HepG2 (cell line): ENCODE results near the gene OR5L1. TPM values are rescaled to one million over a fixed set of nuclear protein-coding genes. Genes with fewer than 3 reads are reported as not detected.

ENCODE experiments used
- ATAC-seq: fragments of 200-7000 bp; cut with Tn5 transposase; 3 replicates; pipeline ENCODE4 v1.9.1; 2020; ENCODE audit warnings: mild to moderate bottlenecking, moderate library complexity
- BruUV-seq: library from RNA; stranded (reverse); fragments of 400-500 nt; replicated peaks from 2 replicates; lab custom pipeline; 2021; lab: Mats Ljungman, UMichigan
- CTCF ChIA-PET: fragments of 300-600 bp; formaldehyde crosslinking; extraction: SDS; loops from one replicate; lab custom pipeline; 2021; ENCODE audit warnings: low total read pairs, inconsistent platforms, low intra/inter-chr PET ratio; lab: Yijun Ruan, JAX
- POLR2A ChIA-PET: fragments of 350-600 bp; sonication (Branson Sonifier 250); formaldehyde crosslinking; loops from one replicate; lab custom pipeline; 2020; ENCODE audit warnings: antibody characterized with exemption, inconsistent platforms; lab: Yijun Ruan, JAX
- DNase-seq: peaks from one replicate; pipeline ENCODE4 v3.0.0-alpha.2; 2015; ENCODE audit warnings: low spot score
- FAIRE-seq: peaks from 3 replicates; lab custom pipeline; 2011; peaks lifted over from hg19 to GRCh38; lab: Jason Lieb, UNC
- H2AFZ ChIP-seq: one replicate; pipeline ENCODE4 v1.6.1; 2011; ENCODE audit warnings: low read length, inconsistent platforms
- H3K27ac ChIP-seq: fragments of 300-600 bp; 3 replicates; pipeline ENCODE4 v1.8.0; 2011; ENCODE audit warnings: mixed run types, mild to moderate bottlenecking, mixed read lengths, low read length, inconsistent platforms; ENCODE audit not compliant: insufficient read depth; ENCODE audit errors: extremely low read length
- H3K27me3 ChIP-seq, 2 experiments: fragments of 200-600 bp in 1 of 2; 2 replicates in 1 of 2; 3 replicates in 1 of 2; pipeline versions ENCODE4 v1.6.0 to v1.8.0; 2011; ENCODE audit warnings: low read length in 2 of 2, mild to moderate bottlenecking in 2 of 2, moderate library complexity in 2 of 2, inconsistent platforms in 1 of 2; ENCODE audit not compliant: insufficient read depth in 2 of 2, control insufficient read depth in 1 of 2
- H3K36me3 ChIP-seq, 2 experiments: fragments of 200-600 bp in 1 of 2; replicated peaks in 1 of 2; 2 replicates in 1 of 2; 3 replicates in 1 of 2; pipeline versions ENCODE4 v1.5.1 to v1.8.0; 2011; ENCODE audit warnings: low read length in 2 of 2, inconsistent platforms in 1 of 2; ENCODE audit not compliant: insufficient read depth in 2 of 2, control insufficient read depth in 1 of 2
- H3K4me1 ChIP-seq: 2 replicates; pipeline ENCODE4 v1.5.1; 2012; ENCODE audit warnings: low read length, inconsistent platforms; ENCODE audit not compliant: insufficient read depth
- H3K4me2 ChIP-seq: 2 replicates; pipeline ENCODE4 v1.6.0; 2011; ENCODE audit warnings: low read depth, low read length, inconsistent platforms
- H3K4me3 ChIP-seq, 3 experiments: fragments of 200-600 bp in 1 of 3; sonication (generic), shearing (Covaris generic) in 1 of 3; replicated peaks in 1 of 3; 2 replicates each; pipeline ENCODE4 v1.5.1; 2011 to 2016; ENCODE audit warnings: low read length in 3 of 3, inconsistent platforms in 2 of 3, low read depth in 2 of 3, mild to moderate bottlenecking in 2 of 3, control low read depth in 1 of 3, mixed read lengths in 1 of 3; ENCODE audit not compliant: insufficient read depth in 1 of 3
- H3K79me2 ChIP-seq: one replicate; pipeline ENCODE4 v1.6.1; 2011; ENCODE audit warnings: low read length, inconsistent platforms; ENCODE audit not compliant: insufficient read depth
- H3K9ac ChIP-seq: 2 replicates; pipeline ENCODE4 v1.6.0; 2011; ENCODE audit warnings: mild to moderate bottlenecking, low read depth, low read length, inconsistent platforms; ENCODE audit not compliant: insufficient read depth
- H3K9me3 ChIP-seq: 2 replicates; pipeline ENCODE4 v1.5.1; 2012; ENCODE audit warnings: mild to moderate bottlenecking, low read length
- H4K20me1 ChIP-seq: 2 replicates; pipeline ENCODE4 v1.6.0; 2011; ENCODE audit warnings: inconsistent platforms, mild to moderate bottlenecking, low read length, moderate library complexity; ENCODE audit not compliant: insufficient read depth
- FOXM1 ChIP-seq: sonication (generic); formaldehyde crosslinking; IDR thresholded peaks from 2 replicates; pipeline ENCODE4 v1.5.0; 2020; ENCODE audit warnings: missing genetic modification reagents
- IKZF1 ChIP-seq: fragments of 450-650 bp; IDR thresholded peaks from 2 replicates; pipeline ENCODE4 v1.7.1; 2016
- MIXL1 ChIP-seq: IDR thresholded peaks from 2 replicates; pipeline ENCODE4 v1.6.1; 2016
- RBAK ChIP-seq: sonication (generic); formaldehyde crosslinking; IDR thresholded peaks from 2 replicates; pipeline ENCODE4 v1.5.1; 2020; ENCODE audit warnings: mild to moderate bottlenecking, missing genetic modification reagents
- SP2 ChIP-seq: sonication (generic); formaldehyde crosslinking; IDR thresholded peaks from 2 replicates; pipeline ENCODE4 v1.5.1; 2020; ENCODE audit warnings: mild to moderate bottlenecking, missing genetic modification reagents
- ZEB1 ChIP-seq: IDR thresholded peaks from 2 replicates; pipeline ENCODE4 v1.6.1; 2012; ENCODE audit warnings: mild to moderate bottlenecking, low read depth, inconsistent platforms; ENCODE audit not compliant: insufficient replicate concordance
- ZNF12 ChIP-seq: sonication (generic); formaldehyde crosslinking; IDR thresholded peaks from 2 replicates; pipeline ENCODE4 v1.5.0; 2020; ENCODE audit warnings: missing genetic modification reagents
- ZSCAN22 ChIP-seq: sonication (generic); formaldehyde crosslinking; IDR thresholded peaks from 2 replicates; pipeline ENCODE4 v1.4.0; 2020; ENCODE audit warnings: mild to moderate bottlenecking, missing genetic modification reagents
- WGBS: methylation state at CpG from one replicate; pipeline ENCODE4 v1.1.6; 2017; ENCODE audit warnings: low lambda C conversion rate; 5-methylcytosine and 5-hydroxymethylcytosine counted together
- in situ Hi-C: cut with HindIII; loops from 2 replicates; pipeline ENCODE4 v1.10.0; 2017; ENCODE audit warnings: low pct_unique_long_range_greater_than_20kb; ENCODE audit not compliant: extremely low pct_ligation_motif_present
- intact Hi-C: fragments of 100-400 bp; cut with micrococcal nuclease; formaldehyde crosslinking; loops from one replicate; pipeline ENCODE4 v1.10.0; 2022; ENCODE audit not compliant: unreplicated experiment
- polyA plus RNA-seq, 8 experiments: library from polyadenylated mRNA; depleted of rRNA in 3 of 8; stranded (reverse) in 7 of 8; unstranded in 1 of 8; fragments of >200 nt; fragmentation: Illumina TruSeq in 4 of 8; extraction: Trizol in 4 of 8; gene quantifications; 2 replicates each; pipeline versions ENCODE4 v1.2.1 to v1.2.3, GENCODE V29; 2011 to 2016; ENCODE audit warnings: low read depth in 4 of 8, missing spikeins in 1 of 8, mixed read lengths in 1 of 8; ENCODE audit not compliant: insufficient read depth in 1 of 8
- total RNA-seq, 5 experiments: library from RNA; depleted of rRNA; stranded (reverse); fragments of >200 nt; fragmentation: Illumina TruSeq; extraction: Trizol; gene quantifications; 2 replicates each; pipeline ENCODE4 v1.2.3, GENCODE V29; 2016; ENCODE audit warnings: low read depth in 1 of 5
- TF ChIP-seq, protein P1 (sequence below): sonication (generic); formaldehyde crosslinking; IDR thresholded peaks from 2 replicates; pipeline ENCODE4 v1.5.1; 2020; ENCODE audit warnings: missing genetic modification reagents, mild to moderate bottlenecking, borderline replicate concordance
- TF ChIP-seq, protein P2 (sequence below): sonication (generic); formaldehyde crosslinking; conservative IDR thresholded peaks from 2 replicates; pipeline ENCODE4 v1.8.0; 2022; ENCODE audit warnings: missing genetic modification reagents

The OR5L1 gene
- total and polyA plus RNA-seq, 2 of the 13 experiments (the other 11 are each of a cell fraction or from before 2014, with no cell fraction given), result not detected

DNA sequence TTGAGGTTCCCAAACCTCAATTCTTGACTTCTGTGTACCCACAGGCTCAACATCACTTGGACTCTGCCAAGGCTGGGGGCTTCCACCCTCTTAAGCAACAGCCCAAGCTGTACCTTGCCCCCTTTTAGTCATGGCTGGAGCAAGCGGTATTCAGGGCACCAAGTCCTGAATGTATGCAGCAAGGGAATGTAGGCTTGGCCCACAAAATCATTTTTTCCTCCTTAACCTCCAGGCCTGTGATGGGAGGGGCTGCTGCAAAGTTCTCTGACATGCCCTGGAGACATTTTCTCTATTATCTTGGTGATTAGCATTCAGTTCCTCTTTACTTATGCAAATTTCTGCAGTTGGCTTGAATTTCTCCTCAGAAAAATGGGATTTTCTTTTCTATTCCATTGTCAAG lies 4.9 kb upstream of the OR5L1 start:
- POLR2A ChIA-PET, result no interaction called here
- no peaks in the 10 kb centered on the region for H3K79me2 ChIP-seq
- in situ Hi-C loops, result no loop called here
- TF ChIP-seq, protein P1, sequence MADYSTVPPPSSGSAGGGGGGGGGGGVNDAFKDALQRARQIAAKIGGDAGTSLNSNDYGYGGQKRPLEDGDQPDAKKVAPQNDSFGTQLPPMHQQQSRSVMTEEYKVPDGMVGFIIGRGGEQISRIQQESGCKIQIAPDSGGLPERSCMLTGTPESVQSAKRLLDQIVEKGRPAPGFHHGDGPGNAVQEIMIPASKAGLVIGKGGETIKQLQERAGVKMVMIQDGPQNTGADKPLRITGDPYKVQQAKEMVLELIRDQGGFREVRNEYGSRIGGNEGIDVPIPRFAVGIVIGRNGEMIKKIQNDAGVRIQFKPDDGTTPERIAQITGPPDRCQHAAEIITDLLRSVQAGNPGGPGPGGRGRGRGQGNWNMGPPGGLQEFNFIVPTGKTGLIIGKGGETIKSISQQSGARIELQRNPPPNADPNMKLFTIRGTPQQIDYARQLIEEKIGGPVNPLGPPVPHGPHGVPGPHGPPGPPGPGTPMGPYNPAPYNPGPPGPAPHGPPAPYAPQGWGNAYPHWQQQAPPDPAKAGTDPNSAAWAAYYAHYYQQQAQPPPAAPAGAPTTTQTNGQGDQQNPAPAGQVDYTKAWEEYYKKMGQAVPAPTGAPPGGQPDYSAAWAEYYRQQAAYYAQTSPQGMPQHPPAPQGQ, result no peak
- TF ChIP-seq MIXL1 (CRISPR knock-in tag) (no peak), ZNF12 (no peak), IKZF1 (no peak), ZSCAN22 (CRISPR knock-in tag) (no peak), RBAK (no peak), FOXM1 (CRISPR knock-in tag) (no peak), ZEB1 (no peak), SP2 (CRISPR knock-in tag) (no peak)
- TF ChIP-seq, protein P2, sequence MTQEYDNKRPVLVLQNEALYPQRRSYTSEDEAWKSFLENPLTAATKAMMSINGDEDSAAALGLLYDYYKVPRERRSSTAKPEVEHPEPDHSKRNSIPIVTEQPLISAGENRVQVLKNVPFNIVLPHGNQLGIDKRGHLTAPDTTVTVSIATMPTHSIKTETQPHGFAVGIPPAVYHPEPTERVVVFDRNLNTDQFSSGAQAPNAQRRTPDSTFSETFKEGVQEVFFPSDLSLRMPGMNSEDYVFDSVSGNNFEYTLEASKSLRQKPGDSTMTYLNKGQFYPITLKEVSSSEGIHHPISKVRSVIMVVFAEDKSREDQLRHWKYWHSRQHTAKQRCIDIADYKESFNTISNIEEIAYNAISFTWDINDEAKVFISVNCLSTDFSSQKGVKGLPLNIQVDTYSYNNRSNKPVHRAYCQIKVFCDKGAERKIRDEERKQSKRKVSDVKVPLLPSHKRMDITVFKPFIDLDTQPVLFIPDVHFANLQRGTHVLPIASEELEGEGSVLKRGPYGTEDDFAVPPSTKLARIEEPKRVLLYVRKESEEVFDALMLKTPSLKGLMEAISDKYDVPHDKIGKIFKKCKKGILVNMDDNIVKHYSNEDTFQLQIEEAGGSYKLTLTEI (CRISPR knock-in tag), result no peak
- TF ChIP-seq, all 625 proteins: peak for 0
- H3K4me3 ChIP-seq, result no peak overlapping the region
- WGBS, result no CpG with 5 or more reads among the region's 1 CpG
- intact Hi-C loops, result no loop called here
- H3K27ac ChIP-seq, result no peak overlapping the region
- no TSS peak for BruUV-seq
- no peaks in the 10 kb centered on the region for H3K36me3 ChIP-seq
- no peaks in the 10 kb centered on the region for H3K27me3 ChIP-seq
- no peak overlapping the region for H3K9ac ChIP-seq
- H3K9me3 ChIP-seq, result peaks cover 76% of the 10 kb centered on the region
- DNase-seq (no peak), FAIRE-seq (no peak), ATAC-seq (no peak)
- CTCF ChIA-PET, result no interaction called here
- no peak overlapping the region for H3K4me2 ChIP-seq
- H2AFZ ChIP-seq, result no peak overlapping the region
- no peaks in the 10 kb centered on the region for H3K4me1 ChIP-seq
- H4K20me1 ChIP-seq, result no peaks in the 10 kb centered on the region
